Nephron (organoid): ENCODE results near the gene CLDN24.

ENCODE experiments used
- H3K27ac Mint-ChIP-seq, 3 experiments: 2 replicates each; pipeline ENCODE4 v1.8.0; 2020; ENCODE audit warnings: mixed read lengths in 3 of 3, mild to moderate bottlenecking in 2 of 3, moderate library complexity in 1 of 3
- H3K27me3 Mint-ChIP-seq: 2 replicates; pipeline ENCODE4 v1.8.0; 2021; ENCODE audit warnings: low read depth, mild to moderate bottlenecking, moderate library complexity, mixed read lengths
- H3K36me3 Mint-ChIP-seq: 2 replicates; pipeline ENCODE4 v1.8.0; 2020; ENCODE audit warnings: low read depth, mixed read lengths
- H3K4me1 Mint-ChIP-seq: 2 replicates; pipeline ENCODE4 v1.8.0; 2020; ENCODE audit warnings: mixed read lengths
- H3K4me3 Mint-ChIP-seq, 3 experiments: 2 replicates each; pipeline ENCODE4 v1.8.0; 2020; ENCODE audit warnings: mild to moderate bottlenecking in 3 of 3, mixed read lengths in 3 of 3, moderate library complexity in 2 of 3
- H3K9me3 Mint-ChIP-seq: 2 replicates; pipeline ENCODE4 v1.8.0; 2020; ENCODE audit warnings: mixed read lengths
- TF ChIP-seq, protein P1 (sequence below), 3 experiments: fragments of 200-600 bp; sonication (generic); IDR thresholded peaks; one replicate each; pipeline ENCODE4 v1.5.0; 2021; ENCODE audit warnings: antibody characterized with exemption in 3 of 3; ENCODE audit not compliant: unreplicated experiment in 3 of 3

Gene CLDN24

DNA sequence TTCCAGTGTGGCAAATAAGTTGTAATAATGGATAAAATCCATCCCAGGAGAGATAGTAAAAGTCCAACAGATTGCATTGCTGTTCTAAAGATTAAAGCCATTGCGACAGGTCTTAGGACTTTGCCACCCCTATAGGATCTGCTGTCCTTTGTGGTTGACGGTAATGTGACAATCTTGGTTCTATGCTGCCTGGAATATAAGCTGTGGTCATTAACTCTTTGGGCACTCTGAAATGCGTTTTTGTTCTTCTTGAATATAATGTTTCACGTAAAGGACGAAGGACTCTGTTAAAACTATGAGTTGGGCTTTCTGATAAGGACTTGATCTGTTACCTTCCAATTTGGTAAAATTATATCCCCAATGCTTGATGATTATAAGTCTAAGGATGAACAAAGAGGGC lies at the start of gene CLDN24:
CLDN24 (minus strand) TSS at position 101 of the 400 bp plus-strand sequence; CDS start at position 101, 0 bp downstream.
- H3K4me1 Mint-ChIP-seq, result peaks cover 6% of the 10 kb centered on the region
- no peak within 1 kb of the TSS for H3K27ac Mint-ChIP-seq
- TF ChIP-seq, protein P1, sequence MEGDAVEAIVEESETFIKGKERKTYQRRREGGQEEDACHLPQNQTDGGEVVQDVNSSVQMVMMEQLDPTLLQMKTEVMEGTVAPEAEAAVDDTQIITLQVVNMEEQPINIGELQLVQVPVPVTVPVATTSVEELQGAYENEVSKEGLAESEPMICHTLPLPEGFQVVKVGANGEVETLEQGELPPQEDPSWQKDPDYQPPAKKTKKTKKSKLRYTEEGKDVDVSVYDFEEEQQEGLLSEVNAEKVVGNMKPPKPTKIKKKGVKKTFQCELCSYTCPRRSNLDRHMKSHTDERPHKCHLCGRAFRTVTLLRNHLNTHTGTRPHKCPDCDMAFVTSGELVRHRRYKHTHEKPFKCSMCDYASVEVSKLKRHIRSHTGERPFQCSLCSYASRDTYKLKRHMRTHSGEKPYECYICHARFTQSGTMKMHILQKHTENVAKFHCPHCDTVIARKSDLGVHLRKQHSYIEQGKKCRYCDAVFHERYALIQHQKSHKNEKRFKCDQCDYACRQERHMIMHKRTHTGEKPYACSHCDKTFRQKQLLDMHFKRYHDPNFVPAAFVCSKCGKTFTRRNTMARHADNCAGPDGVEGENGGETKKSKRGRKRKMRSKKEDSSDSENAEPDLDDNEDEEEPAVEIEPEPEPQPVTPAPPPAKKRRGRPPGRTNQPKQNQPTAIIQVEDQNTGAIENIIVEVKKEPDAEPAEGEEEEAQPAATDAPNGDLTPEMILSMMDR (IDR thresholded peaks at IDR 0.05; ENCODE audit: unreplicated experiment in 3 of 3), result no peak
- peaks cover 44% of the 10 kb centered on the region for H3K36me3 Mint-ChIP-seq
- peaks cover 4% of the 10 kb centered on the region for H3K9me3 Mint-ChIP-seq
- no peaks in the 10 kb centered on the region for H3K27me3 Mint-ChIP-seq
- H3K4me3 Mint-ChIP-seq, result no peak within 1 kb of the TSS

GRCh38 chr4:183370786-183371185 lies 48.6 kb upstream of the CLDN24 start:
- Mint-ChIP-seq H3K4me3 (no peak overlapping the region), H3K4me1 (no peaks in the 10 kb centered on the region), H3K27me3 (peaks cover 3% of the 10 kb centered on the region), H3K9me3 (peaks cover 13% of the 10 kb centered on the region), H3K27ac (no peak overlapping the region), H3K36me3 (peaks cover 5% of the 10 kb centered on the region)
- TF ChIP-seq, protein P1 (IDR thresholded peaks at IDR 0.05; ENCODE audit: unreplicated experiment in 3 of 3), result no peak

DNA sequence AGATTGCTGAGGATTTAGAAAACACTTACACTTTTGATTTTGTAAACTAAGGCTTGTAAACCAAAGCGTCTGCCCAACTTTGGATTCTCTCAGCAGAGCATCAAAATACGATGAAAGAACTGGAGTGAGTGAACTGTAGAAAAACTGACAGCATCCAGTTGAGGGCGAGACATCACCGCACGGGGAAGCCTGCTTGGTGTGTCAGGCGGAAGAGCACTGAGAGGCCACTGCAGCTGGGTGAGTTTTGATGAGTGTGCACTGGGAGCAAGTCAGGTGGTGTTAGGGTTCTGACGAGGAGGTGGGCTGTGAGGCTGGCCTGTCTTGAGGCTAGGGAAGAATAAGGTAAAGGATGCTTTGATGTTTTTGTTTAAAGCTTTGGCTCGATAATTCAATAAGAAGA lies 46.8 kb upstream of the CLDN24 start:
- TF ChIP-seq, protein P1 (IDR thresholded peaks at IDR 0.05; ENCODE audit: unreplicated experiment in 3 of 3), result no peak
- Mint-ChIP-seq H3K27me3 (peaks cover 10% of the 10 kb centered on the region), H3K4me1 (peaks cover 8% of the 10 kb centered on the region), H3K9me3 (peaks cover 9% of the 10 kb centered on the region), H3K27ac (no peak overlapping the region), H3K36me3 (peaks cover 5% of the 10 kb centered on the region), H3K4me3 (no peak overlapping the region)

- peaks cover 10% of the 10 kb centered on the region for H3K27me3 Mint-ChIP-seq
- peaks cover 2% of the 10 kb centered on the region for H3K9me3 Mint-ChIP-seq
- H3K4me3 Mint-ChIP-seq, result no peak overlapping the region
- no peaks in the 10 kb centered on the region for H3K36me3 Mint-ChIP-seq
- no peak overlapping the region for H3K27ac Mint-ChIP-seq
- TF ChIP-seq, protein P1 (IDR thresholded peaks at IDR 0.05; ENCODE audit: unreplicated experiment in 3 of 3), result no peak
- peaks cover 13% of the 10 kb centered on the region for H3K4me1 Mint-ChIP-seq
Observed at GRCh38 chr4:183366206-183366835, 44.1 kb upstream of the CLDN24 start.

- Mint-ChIP-seq H3K27me3 (peaks cover 6% of the 10 kb centered on the region), H3K9me3 (peaks cover 5% of the 10 kb centered on the region), H3K4me1 (peaks cover 13% of the 10 kb centered on the region), H3K36me3 (no peaks in the 10 kb centered on the region), H3K27ac (no peak overlapping the region), H3K4me3 (no peak overlapping the region)
- TF ChIP-seq, protein P1 (IDR thresholded peaks at IDR 0.05; ENCODE audit: unreplicated experiment in 3 of 3), result no peak
Observed at GRCh38 chr4:183364025-183364424, 41.8 kb upstream of the CLDN24 start.

GRCh38 chr4:183362916-183363542 lies 40.8 kb upstream of the CLDN24 start:
- Mint-ChIP-seq H3K4me1 (peaks cover 13% of the 10 kb centered on the region), H3K27ac (peak overlapping the region in 1 of 3 experiments; percentile 5), H3K4me3 (no peak overlapping the region), H3K9me3 (peaks cover 5% of the 10 kb centered on the region), H3K27me3 (peaks cover 6% of the 10 kb centered on the region), H3K36me3 (no peaks in the 10 kb centered on the region)
- TF ChIP-seq, protein P1 (IDR thresholded peaks at IDR 0.05; ENCODE audit: unreplicated experiment in 3 of 3), result peak in 1 of 3 experiments; percentile 29
